Osteoblast (primary cell): ENCODE results near the gene SNX30. TPM values are rescaled to one million over a fixed set of nuclear protein-coding genes. Genes with fewer than 3 reads are reported as not detected.

Experiments
- DNase-seq: peaks from one replicate; pipeline ENCODE4 v3.0.0; 2011; ENCODE audit warnings: low spot score, mixed read lengths; ENCODE audit not compliant: insufficient read length; ENCODE audit errors: missing footprints
- H2AFZ ChIP-seq: 2 replicates; pipeline ENCODE4 v1.6.0; 2011; ENCODE audit warnings: mild to moderate bottlenecking, low read length
- H3K27ac ChIP-seq: 2 replicates; pipeline ENCODE4 v1.5.1; 2011; ENCODE audit warnings: mild to moderate bottlenecking, low read depth, low read length, moderate library complexity
- H3K27me3 ChIP-seq: 2 replicates; pipeline ENCODE4 v1.6.0; 2012; ENCODE audit warnings: mild to moderate bottlenecking, control low read depth, inconsistent platforms, low read length, moderate library complexity; ENCODE audit not compliant: insufficient read depth
- H3K36me3 ChIP-seq: 2 replicates; pipeline ENCODE4 v1.5.1; 2011; ENCODE audit warnings: mild to moderate bottlenecking, low read length, control low read depth, moderate library complexity; ENCODE audit not compliant: insufficient read depth
- H3K4me1 ChIP-seq: 2 replicates; pipeline ENCODE4 v1.5.1; 2011; ENCODE audit warnings: mild to moderate bottlenecking, low read length, control low read depth, moderate library complexity; ENCODE audit not compliant: insufficient read depth
- H3K4me2 ChIP-seq: 2 replicates; pipeline ENCODE4 v1.6.0; 2011; ENCODE audit warnings: mild to moderate bottlenecking, low read length; ENCODE audit not compliant: insufficient read depth
- H3K4me3 ChIP-seq: fragments of 200-600 bp; sonication (generic); 3 replicates; pipeline ENCODE4 v1.5.1; 2012; ENCODE audit warnings: mild to moderate bottlenecking, low read length, inconsistent platforms; ENCODE audit not compliant: insufficient read depth
- H3K79me2 ChIP-seq: 2 replicates; pipeline ENCODE4 v1.6.0; 2012; ENCODE audit warnings: mild to moderate bottlenecking, low read length, control low read depth, inconsistent platforms; ENCODE audit not compliant: insufficient read depth
- H3K9me3 ChIP-seq: 2 replicates; pipeline ENCODE4 v1.5.1; 2011; ENCODE audit warnings: low read depth, low read length, control low read depth
- H4K20me1 ChIP-seq: 2 replicates; pipeline ENCODE4 v1.6.0; 2012; ENCODE audit warnings: mild to moderate bottlenecking, low read length, control low read depth; ENCODE audit not compliant: insufficient read depth
- CTCF ChIP-seq: IDR thresholded peaks from 2 replicates; pipeline ENCODE4 v1.5.1; 2011; ENCODE audit warnings: mild to moderate bottlenecking, low read depth, low read length, moderate library complexity; ENCODE audit errors: extremely low read depth
- total RNA-seq: library from RNA; depleted of rRNA; stranded (reverse); fragments of >200 nt; gene quantifications from 2 replicates; pipeline ENCODE4 v1.2.3, GENCODE V29; 2012

SNX30 gene
- total RNA-seq, 1 donor = 38.7 TPM

GRCh38 chr9:112764344-112764743 is 13.8 kb downstream of the SNX30 start:
- H3K4me2 ChIP-seq = peak overlapping the region; percentile 63
- DNase-seq = peak; percentile 90
- peaks cover 18% of the 10 kb centered on the region for H3K4me1 ChIP-seq
- peak overlapping the region; percentile 8 for H3K4me3 ChIP-seq
- peak overlapping the region; percentile 19 for H3K27ac ChIP-seq
- H3K79me2 ChIP-seq = peaks cover 75% of the 10 kb centered on the region
- H3K36me3 ChIP-seq = peaks cover 4% of the 10 kb centered on the region
- H3K27me3 ChIP-seq = no peaks in the 10 kb centered on the region
- H2AFZ ChIP-seq = no peak overlapping the region
- no peaks in the 10 kb centered on the region for H3K9me3 ChIP-seq
- no peak for TF ChIP-seq CTCF
- peaks cover 10% of the 10 kb centered on the region for H4K20me1 ChIP-seq

- peak overlapping the region; percentile 11 for H3K27ac ChIP-seq
- peak overlapping the region; percentile 8 for H3K4me3 ChIP-seq
- peak overlapping the region; percentile 63 for H3K4me2 ChIP-seq
- peaks cover 18% of the 10 kb centered on the region for H3K4me1 ChIP-seq
- H2AFZ ChIP-seq = no peak overlapping the region
- H3K36me3 ChIP-seq = peaks cover 4% of the 10 kb centered on the region
- H3K9me3 ChIP-seq = no peaks in the 10 kb centered on the region
- no peaks in the 10 kb centered on the region for H3K27me3 ChIP-seq
- no peak for TF ChIP-seq CTCF
- no peak for DNase-seq
- H4K20me1 ChIP-seq = peaks cover 14% of the 10 kb centered on the region
- H3K79me2 ChIP-seq = peaks cover 77% of the 10 kb centered on the region
Measured at GRCh38 chr9:112764837-112765236, 14.3 kb downstream of the SNX30 start.

- DNase-seq = no peak
- Histone ChIP-seq H3K9me3 (no peaks in the 10 kb centered on the region), H3K36me3 (peaks cover 4% of the 10 kb centered on the region), H3K4me3 (no peak overlapping the region), H3K27ac (no peak overlapping the region), H3K4me1 (peaks cover 18% of the 10 kb centered on the region), H4K20me1 (peaks cover 13% of the 10 kb centered on the region), H3K79me2 (peaks cover 73% of the 10 kb centered on the region), H3K4me2 (no peak overlapping the region), H3K27me3 (no peaks in the 10 kb centered on the region), H2AFZ (no peak overlapping the region)
- TF ChIP-seq CTCF = no peak
Measured at GRCh38 chr9:112765281-112765680, 14.7 kb downstream of the SNX30 start.

GRCh38 chr9:112771359-112772214 is 21.0 kb downstream of the SNX30 start:
- Histone ChIP-seq H3K79me2 (peaks cover 72% of the 10 kb centered on the region), H3K27me3 (no peaks in the 10 kb centered on the region), H3K9me3 (no peaks in the 10 kb centered on the region), H3K4me3 (no peak overlapping the region), H4K20me1 (peaks cover 47% of the 10 kb centered on the region), H2AFZ (no peak overlapping the region), H3K36me3 (peaks cover 4% of the 10 kb centered on the region), H3K4me1 (no peaks in the 10 kb centered on the region), H3K4me2 (no peak overlapping the region), H3K27ac (no peak overlapping the region)
- no peak for TF ChIP-seq CTCF
- DNase-seq = no peak
